IPS-18c (cell line): ENCODE results near the gene LGI4.
A peak's percentile ranks its signal among the peaks of the same experiment; 100 is the strongest.
"Not testable (repeated sequence)": the region's sequence is repeated elsewhere in the genome, so short reads cannot be mapped to it uniquely, and the experiment has no call there.

Experiments used
- H3K4me3 ChIP-seq: 2 replicates; pipeline ENCODE4 v1.7.0; 2013; ENCODE audit warnings: low read depth, mild to moderate bottlenecking, low read length, moderate library complexity; ENCODE audit not compliant: insufficient read depth
- H3K9me3 ChIP-seq: one replicate; pipeline ENCODE4 v1.6.1; 2013; ENCODE audit warnings: mild to moderate bottlenecking, low read length, moderate library complexity; ENCODE audit not compliant: control insufficient read depth, insufficient read depth

The LGI4 gene

GRCh38 chr19:35104361-35104760, 30.5 kb downstream of the LGI4 start:
- Histone ChIP-seq H3K4me3 (no peak overlapping the region), H3K9me3 (peaks cover 2% of the 10 kb centered on the region)

- H3K4me3 ChIP-seq, H3K9me3 ChIP-seq: not testable (repeated sequence)
Observed at GRCh38 chr19:35103614-35104013, 31.2 kb downstream of the LGI4 start.

- not testable (repeated sequence) for H3K4me3 ChIP-seq
Observed at GRCh38 chr19:35101949-35102348, 32.9 kb downstream of the LGI4 start.

GRCh38 chr19:35100588-35101533, 34.0 kb downstream of the LGI4 start:
- Histone ChIP-seq H3K4me3 (no peak overlapping the region), H3K9me3 (peaks cover 1% of the 10 kb centered on the region)

More at GRCh38 chr19:35101949-35102348, 32.9 kb downstream of the LGI4 start:
- H3K9me3 ChIP-seq = not testable (repeated sequence)

- no peaks in the 10 kb centered on the region for H3K9me3 ChIP-seq
- no peak overlapping the region for H3K4me3 ChIP-seq
Observed at GRCh38 chr19:35099897-35100275, 35.0 kb downstream of the LGI4 start.

- Histone ChIP-seq H3K9me3 (no peaks in the 10 kb centered on the region), H3K4me3 (no peak overlapping the region)
Observed at GRCh38 chr19:35099155-35099896, 35.5 kb downstream of the LGI4 start.

GRCh38 chr19:35098413-35099049, 36.3 kb downstream of the LGI4 start:
- H3K4me3 ChIP-seq = no peak overlapping the region
- no peaks in the 10 kb centered on the region for H3K9me3 ChIP-seq

GRCh38 chr19:35095667-35096368, 39.0 kb downstream of the LGI4 start:
- Histone ChIP-seq H3K4me3 (no peak overlapping the region), H3K9me3 (no peaks in the 10 kb centered on the region)

GRCh38 chr19:35094656-35095055, 40.2 kb downstream of the LGI4 start:
- Histone ChIP-seq H3K4me3 (no peak overlapping the region), H3K9me3 (no peaks in the 10 kb centered on the region)

GRCh38 chr19:35093941-35094647, 40.8 kb downstream of the LGI4 start:
- H3K4me3 ChIP-seq = no peak overlapping the region
- H3K9me3 ChIP-seq = no peaks in the 10 kb centered on the region

- H3K9me3 ChIP-seq = no peaks in the 10 kb centered on the region
- no peak overlapping the region for H3K4me3 ChIP-seq
Observed at GRCh38 chr19:35093430-35093829, 41.4 kb downstream of the LGI4 start.

GRCh38 chr19:35090506-35091214, 44.2 kb downstream of the LGI4 start:
- Histone ChIP-seq H3K4me3 (peak overlapping the region; percentile 38; the same call in 1 of the 2 replicates), H3K9me3 (no peaks in the 10 kb centered on the region)

GRCh38 chr19:35090160-35090505, 44.7 kb downstream of the LGI4 start:
- no peak overlapping the region for H3K4me3 ChIP-seq
- no peaks in the 10 kb centered on the region for H3K9me3 ChIP-seq

- Histone ChIP-seq H3K4me3 (no peak overlapping the region), H3K9me3 (no peaks in the 10 kb centered on the region)
Observed at GRCh38 chr19:35089554-35089953, 45.3 kb downstream of the LGI4 start.

GRCh38 chr19:35088131-35088913, 46.5 kb downstream of the LGI4 start:
- no peak overlapping the region for H3K4me3 ChIP-seq
- H3K9me3 ChIP-seq = no peaks in the 10 kb centered on the region
